GM21825 (cell line): ENCODE results near the gene EPB41L3.
A peak's percentile ranks its signal among the peaks of the same experiment; 100 is the strongest.

Source experiments
- ATAC-seq: cut with Tn5 transposase; IDR thresholded peaks from one replicate; pipeline ENCODE4 v1.9.1; 2021; ENCODE audit warnings: mild to moderate bottlenecking, moderate library complexity; ENCODE audit not compliant: unreplicated experiment

Gene EPB41L3

GRCh38 chr18:5456577-5457461 lies 87.0 kb downstream of the EPB41L3 start:
- ATAC-seq, result no peak

DNA sequence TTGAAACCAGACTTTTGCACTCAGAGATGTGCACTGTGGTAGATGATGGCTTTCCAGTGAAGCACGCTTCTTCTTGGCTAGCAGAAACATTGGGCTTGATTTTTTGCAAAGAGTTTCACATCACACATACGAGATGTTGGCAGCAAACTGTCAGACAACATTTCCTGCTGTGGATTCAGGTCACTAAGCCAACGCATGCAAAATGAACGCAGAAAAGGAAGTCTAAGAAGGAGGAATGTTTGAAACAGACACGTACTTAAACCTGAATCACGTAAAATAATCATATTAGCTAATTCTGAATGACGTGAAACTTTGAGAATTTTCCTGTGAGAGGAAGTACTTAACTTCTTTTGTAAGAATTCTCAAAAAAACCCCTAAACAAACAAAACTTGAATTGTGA lies 88.1 kb downstream of the EPB41L3 start:
- ATAC-seq, result no peak

DNA sequence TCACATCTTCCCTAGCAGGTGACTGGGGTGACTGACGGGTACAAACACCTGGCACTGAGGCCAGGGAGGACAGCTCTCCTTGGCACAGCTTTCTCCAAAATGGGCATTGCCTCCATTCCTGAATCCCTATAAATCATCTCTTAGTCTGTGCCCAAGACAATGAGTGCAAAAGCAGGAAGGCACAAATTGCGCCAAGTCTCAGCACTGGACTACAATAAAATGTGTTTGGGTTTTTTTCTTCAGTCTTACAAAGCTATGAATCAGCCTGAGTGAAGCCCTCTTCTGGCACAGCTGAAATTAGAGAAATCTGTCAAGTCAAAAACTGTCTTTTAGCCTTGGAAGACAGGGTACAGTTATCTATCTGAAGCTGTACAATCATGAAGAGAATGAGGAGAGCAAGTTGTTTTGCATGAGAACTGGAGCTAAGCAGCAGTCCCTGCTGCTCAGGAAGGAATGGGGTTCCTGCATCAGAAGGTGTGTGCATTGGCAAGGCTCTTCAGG lies 90.8 kb downstream of the EPB41L3 start:
- no peak for ATAC-seq

DNA sequence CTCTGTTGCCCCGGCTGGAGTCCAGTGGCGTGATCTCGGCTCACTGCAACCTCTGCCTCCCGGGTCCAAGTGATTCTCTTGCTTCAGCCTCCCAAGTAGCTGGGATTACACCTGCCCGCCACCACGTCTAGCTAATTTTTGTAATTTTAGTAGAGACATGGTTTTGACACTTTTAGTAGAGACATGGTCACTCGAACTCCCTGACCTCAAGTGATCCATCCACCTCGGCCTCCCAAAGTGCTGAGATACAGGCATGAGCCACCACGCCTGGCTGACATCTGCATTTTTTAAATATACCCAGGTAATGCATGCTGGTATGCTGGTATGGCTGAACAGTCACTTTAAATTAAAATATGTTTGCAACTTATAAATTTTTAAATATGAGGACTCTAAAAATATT lies 91.9 kb downstream of the EPB41L3 start:
- no peak for ATAC-seq

GRCh38 chr18:5451150-5451549 lies 92.6 kb downstream of the EPB41L3 start:
- no peak for ATAC-seq

DNA sequence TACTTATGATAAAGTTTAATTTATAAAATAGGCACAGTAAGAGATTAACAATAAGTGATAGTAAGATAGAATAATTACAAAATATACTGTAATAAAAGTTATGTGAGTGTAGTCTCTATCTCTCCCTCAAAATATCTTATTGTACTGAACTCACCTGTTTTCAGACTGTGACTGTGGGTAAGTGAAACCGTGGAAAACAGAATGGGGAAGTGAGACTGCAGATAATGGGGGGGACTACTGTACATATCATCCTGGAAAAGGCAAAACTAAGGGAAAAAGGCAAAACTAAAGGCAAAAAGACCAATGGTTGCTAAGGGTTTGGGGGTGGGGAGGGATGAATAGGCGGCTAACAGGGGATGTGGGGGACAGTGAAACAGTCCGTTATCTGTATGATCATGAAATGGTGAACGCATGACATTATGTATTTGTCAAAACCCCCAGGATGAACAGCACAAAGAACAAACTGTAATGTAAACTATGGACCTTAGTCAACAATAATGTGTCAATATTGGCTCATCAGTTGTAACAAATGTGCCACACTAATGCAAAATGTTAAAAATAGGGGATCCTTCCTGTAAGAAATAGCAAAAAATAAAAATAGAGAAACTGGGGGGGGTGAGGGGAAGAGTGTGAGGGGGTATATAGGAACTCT lies 93.8 kb downstream of the EPB41L3 start:
- no peak for ATAC-seq

DNA sequence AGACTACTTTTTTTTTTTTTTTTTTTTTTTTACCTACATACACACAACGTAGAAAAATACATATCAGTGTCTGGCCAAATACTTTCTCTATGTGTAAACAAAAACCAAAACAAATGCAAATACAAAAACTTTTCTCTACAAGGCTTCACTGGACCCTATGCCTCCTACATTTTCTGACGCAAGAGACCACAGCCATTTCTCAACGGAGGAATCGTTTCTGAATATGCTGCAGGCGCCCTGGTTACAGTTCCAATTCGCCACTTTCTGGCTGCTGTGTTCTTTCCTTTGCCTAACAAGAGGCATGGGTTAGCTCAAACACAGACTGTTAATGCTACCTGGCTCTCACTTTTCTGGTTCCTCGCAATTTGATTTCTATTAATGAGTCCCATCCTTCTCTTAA lies 96.4 kb downstream of the EPB41L3 start:
- ATAC-seq, result no peak

DNA sequence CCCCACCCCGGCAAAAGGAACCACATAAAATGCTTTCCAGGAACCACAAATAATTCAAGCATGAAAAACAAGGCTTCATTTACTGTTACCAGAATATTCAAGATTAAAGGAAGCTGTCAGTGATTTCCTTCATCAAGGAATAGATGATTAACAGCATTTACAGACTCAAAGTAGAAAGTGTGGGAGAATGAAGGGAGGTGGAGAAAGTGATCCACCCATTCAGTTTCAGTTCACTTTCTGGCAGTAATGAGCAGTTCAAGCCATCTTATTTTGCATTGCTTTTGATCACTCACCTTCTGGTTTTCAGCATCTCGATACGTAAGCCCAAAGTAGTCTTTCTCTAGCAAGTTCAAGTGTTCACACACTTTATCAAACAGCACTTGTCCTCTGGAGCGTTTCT lies 99.0 kb downstream of the EPB41L3 start:
- no peak for ATAC-seq

DNA sequence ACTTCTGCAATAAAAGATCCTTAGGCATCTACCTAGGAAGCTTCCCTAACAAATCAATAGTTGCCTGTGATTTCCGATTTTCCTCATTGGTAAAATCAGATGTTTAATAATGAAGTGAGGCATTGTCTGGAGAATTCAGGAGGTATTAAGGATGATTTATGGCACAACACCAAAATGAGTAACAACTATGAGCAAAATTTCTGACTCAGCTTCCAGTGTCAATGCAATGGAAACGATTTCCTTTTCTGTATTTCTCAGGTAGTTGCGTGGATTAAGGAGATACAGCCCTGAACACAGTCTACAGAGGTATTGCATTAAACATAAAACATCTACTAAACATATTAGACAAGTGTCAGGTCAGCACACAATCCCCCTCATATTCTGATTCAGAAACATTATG lies 99.5 kb downstream of the EPB41L3 start:
- no peak for ATAC-seq

- no peak for ATAC-seq
Measured at GRCh38 chr18:5439986-5440696, 103.7 kb downstream of the EPB41L3 start.

DNA sequence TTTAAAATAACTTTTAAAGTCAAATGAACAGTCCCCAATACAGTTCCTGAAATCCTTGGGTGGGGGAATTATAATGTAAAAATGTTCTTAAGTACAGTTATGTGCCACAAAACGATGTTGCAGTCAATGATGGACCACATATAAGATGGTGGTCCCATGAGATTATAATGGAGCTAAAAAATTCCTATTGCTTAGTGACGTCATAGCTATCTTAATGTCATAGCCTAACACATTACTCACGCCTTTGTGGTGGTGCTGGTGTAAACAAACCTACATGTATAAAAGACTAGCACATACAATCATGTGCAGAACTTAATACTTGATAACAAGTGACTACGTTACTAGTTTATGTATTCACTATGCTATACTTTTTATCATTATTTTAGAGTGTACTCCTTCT lies 109.4 kb downstream of the EPB41L3 start:
- no peak for ATAC-seq

GRCh38 chr18:5431836-5432575 lies 111.8 kb downstream of the EPB41L3 start:
- ATAC-seq, result no peak

DNA sequence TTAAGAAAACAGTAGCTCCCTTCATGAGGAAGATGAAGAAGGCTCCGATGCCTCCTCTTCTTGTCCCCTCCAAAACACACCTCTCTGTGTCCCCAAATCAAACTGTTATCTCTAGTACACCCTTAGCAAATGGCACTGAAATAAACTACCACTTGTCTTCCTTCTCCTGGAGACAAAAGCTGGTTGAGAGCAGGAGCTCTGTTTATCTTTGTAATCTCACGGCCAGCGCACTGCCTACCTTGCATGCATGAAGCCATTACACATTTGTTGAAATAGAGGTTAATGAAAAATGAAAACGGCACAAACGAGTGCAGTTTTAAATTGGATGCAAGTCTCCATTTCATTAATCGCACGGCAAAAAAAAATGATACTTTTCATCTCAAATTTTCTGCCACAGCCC lies 113.7 kb downstream of the EPB41L3 start:
- no peak for ATAC-seq

GRCh38 chr18:5429681-5430080 lies 114.1 kb downstream of the EPB41L3 start:
- no peak for ATAC-seq

DNA sequence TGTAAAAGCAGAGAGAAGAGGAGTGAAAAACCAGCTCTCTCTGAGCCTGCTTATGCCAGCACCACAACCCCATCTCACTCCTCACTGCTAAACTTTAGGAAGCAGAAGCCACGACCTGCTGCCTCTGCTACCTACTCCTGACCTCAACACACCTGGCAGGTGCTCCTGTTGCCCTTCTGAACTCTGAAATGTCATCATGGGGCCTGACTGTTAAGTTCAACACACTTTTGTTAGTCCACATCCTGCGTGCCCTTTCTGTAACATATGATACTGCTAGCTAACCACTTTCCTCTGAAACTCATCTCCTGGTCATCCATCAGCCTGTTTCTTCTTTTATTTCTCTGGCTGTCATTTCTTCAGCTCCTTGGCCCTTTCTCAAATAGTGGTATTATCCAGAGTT lies 118.1 kb downstream of the EPB41L3 start:
- no peak for ATAC-seq

DNA sequence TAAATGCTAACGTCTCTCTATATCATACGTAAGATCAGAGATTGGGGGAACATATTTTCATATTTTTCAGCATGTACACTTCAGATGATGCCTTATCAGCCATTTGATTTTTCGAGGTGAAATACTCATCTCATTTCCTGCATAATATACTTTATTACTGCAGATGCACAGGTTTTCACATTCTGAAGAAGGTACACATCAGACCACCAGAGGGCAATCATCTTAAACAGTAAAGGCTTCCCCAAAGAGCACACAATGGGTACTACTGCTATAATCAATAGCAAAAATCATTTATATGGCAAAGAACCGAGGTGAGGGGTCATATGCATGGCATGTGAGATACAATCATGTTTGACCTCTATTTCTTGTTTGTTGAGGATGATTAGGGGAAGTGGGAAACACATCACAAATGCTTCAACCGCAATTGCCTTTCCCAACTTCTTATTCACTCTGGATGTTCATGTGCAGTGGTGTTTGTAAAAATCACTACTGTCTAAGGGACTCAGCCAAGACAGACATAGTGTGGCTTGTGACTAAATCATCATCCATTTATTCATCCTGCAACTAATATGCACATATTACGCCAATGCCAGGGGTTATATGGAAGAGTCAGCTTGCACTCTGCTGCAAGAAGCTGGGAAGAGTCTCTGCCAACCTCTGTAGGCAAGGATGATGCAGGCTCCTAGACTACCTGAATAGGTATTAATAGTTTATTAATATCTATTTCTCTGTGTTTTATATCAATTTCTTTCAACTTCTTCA lies 118.7 kb downstream of the EPB41L3 start:
- ATAC-seq, result peak; percentile 58

DNA sequence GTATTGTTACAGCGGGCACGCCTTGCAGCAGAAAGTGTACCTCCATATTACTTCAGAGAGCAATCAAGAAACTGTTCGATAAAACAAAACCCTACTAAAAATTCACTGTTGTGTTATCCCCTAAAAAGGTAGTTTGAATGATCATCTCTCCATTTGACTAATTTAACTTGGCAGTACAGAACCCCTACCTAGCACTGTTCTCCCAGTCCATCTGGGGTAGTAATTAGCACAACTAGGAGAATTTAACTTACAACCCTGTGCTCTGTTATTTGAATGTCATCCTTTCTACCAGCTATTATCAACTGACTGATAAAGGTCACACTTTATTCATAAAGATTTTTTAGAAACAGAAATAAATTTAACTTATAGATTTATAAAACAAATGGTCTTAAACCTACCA lies 121.2 kb downstream of the EPB41L3 start:
- no peak for ATAC-seq

GRCh38 chr18:5421981-5422380 lies 121.8 kb downstream of the EPB41L3 start:
- ATAC-seq, result no peak

DNA sequence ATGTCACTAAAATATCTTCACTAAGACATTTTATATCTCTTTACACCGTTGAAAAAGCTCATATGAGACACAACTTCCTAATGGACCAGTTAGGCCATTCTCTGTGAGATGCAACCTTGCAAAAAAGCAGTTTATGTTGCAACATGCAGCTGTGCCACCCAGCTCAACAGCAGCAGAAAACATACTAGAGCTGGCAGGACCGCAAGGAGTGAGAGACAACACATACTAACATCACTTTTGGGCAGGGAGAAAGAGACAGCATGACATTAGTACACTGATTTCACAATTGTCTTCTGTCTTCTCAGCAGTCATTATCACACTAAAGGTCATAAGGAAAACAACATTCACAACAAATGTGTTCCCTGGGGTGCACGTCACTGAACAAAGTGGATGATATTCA lies 122.9 kb downstream of the EPB41L3 start:
- no peak for ATAC-seq

DNA sequence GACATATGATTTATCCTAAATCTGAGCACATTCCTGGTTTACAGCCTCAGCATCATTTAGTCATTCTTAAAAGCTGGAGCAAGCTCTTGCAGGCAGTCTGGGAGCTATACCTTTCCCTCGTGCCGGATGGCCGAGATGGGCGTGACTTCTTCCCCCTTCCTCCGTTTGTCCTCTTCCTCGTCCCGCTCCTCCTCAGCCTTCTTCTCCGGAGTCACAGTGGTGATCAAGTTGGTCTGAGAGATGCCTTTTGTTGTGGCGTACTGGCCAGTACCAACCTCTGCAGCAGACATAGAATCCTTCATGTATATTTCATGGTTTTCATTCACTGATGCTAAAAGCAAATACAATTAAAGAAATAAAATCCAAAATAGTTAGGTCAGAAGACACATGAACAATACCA lies 124.2 kb downstream of the EPB41L3 start:
- no peak for ATAC-seq
